GM13977 (cell line): Measurements from ENCODE around the gene FGF4.

Experiments
- DNase-seq: peaks from one replicate; pipeline ENCODE4 v3.0.0; 2012; ENCODE audit warnings: low spot score
- CTCF ChIP-seq: IDR thresholded peaks from 2 replicates; pipeline ENCODE4 v1.5.1; 2012; ENCODE audit warnings: mild to moderate bottlenecking, control low read depth; ENCODE audit not compliant: insufficient read depth; ENCODE audit errors: extremely low read depth, missing control alignments
- in situ Hi-C: fragments of 300-500 bp; cut with MboI; formaldehyde crosslinking; loops from one replicate; pipeline ENCODE4 v1.12.0; 2022; ENCODE audit warnings: low sequenced_read_pairs, low pct_unique_long_range_greater_than_20kb, mixed read lengths, inconsistent platforms; ENCODE audit not compliant: unreplicated experiment

Gene FGF4

GRCh38 chr11:69746140-69746539, 29.0 kb downstream of the FGF4 start:
- DNase-seq: no peak
- in situ Hi-C loops: no loop called here
- TF ChIP-seq CTCF: no peak

GRCh38 chr11:69745201-69745600, 29.9 kb downstream of the FGF4 start:
- TF ChIP-seq CTCF: no peak
- in situ Hi-C loops: no loop called here
- no peak for DNase-seq

GRCh38 chr11:69744435-69744834, 30.7 kb downstream of the FGF4 start:
- no peak for DNase-seq
- in situ Hi-C loops: no loop called here
- no peak for TF ChIP-seq CTCF

- in situ Hi-C loops: no loop called here
- no peak for DNase-seq
- TF ChIP-seq CTCF: no peak
Observed at GRCh38 chr11:69734841-69735240, 40.3 kb downstream of the FGF4 start.

- in situ Hi-C loops: no loop called here
- no peak for TF ChIP-seq CTCF
- no peak for DNase-seq
Observed at GRCh38 chr11:69734367-69734766, 40.8 kb downstream of the FGF4 start.

GRCh38 chr11:69732910-69733309, 42.2 kb downstream of the FGF4 start:
- no peak for TF ChIP-seq CTCF
- DNase-seq: no peak
- in situ Hi-C loops: no loop called here

GRCh38 chr11:69731110-69731509, 44.0 kb downstream of the FGF4 start:
- TF ChIP-seq CTCF: no peak
- no peak for DNase-seq
- in situ Hi-C loops: no loop called here
